ENCODE results near the gene IL1RAP. TPM values are rescaled to one million over a fixed set of nuclear protein-coding genes. Genes with fewer than 3 reads are reported as not detected.

IL1RAP gene
- total RNA-seq, 1 donor from 2014 or later = 13.9 TPM

- no peak for FAIRE-seq
Observed at GRCh38 chr3:190566043-190566933, 52.4 kb downstream of the IL1RAP start.

GRCh38 chr3:190568036-190568435 lies 54.2 kb downstream of the IL1RAP start:
- no peak for DNase-seq (ENCODE audit: low spot score in 2 of 2)
- no peak for FAIRE-seq

More at GRCh38 chr3:190566043-190566933, 52.4 kb downstream of the IL1RAP start:
- DNase-seq (ENCODE audit: low spot score in 2 of 2) = no peak

GRCh38 chr3:190574473-190574872 lies 60.6 kb downstream of the IL1RAP start:
- DNase-seq (ENCODE audit: low spot score in 2 of 2) = no peak
- no peak for FAIRE-seq

- FAIRE-seq = peak; percentile 6
- DNase-seq (ENCODE audit: low spot score in 2 of 2) = no peak
Observed at GRCh38 chr3:190575437-190576185, 61.7 kb downstream of the IL1RAP start.

- DNase-seq (ENCODE audit: low spot score in 2 of 2) (no peak), FAIRE-seq (no peak)
Observed at GRCh38 chr3:190577225-190577624, 63.3 kb downstream of the IL1RAP start.

GRCh38 chr3:190579514-190580137 lies 65.7 kb downstream of the IL1RAP start:
- FAIRE-seq = no peak

GRCh38 chr3:190580417-190580816 lies 66.5 kb downstream of the IL1RAP start:
- DNase-seq (ENCODE audit: low spot score in 2 of 2) (no peak), FAIRE-seq (no peak)

More at GRCh38 chr3:190579514-190580137, 65.7 kb downstream of the IL1RAP start:
- no peak for DNase-seq (ENCODE audit: low spot score in 2 of 2)

GRCh38 chr3:190581041-190581541 lies 67.2 kb downstream of the IL1RAP start:
- FAIRE-seq (no peak), DNase-seq (ENCODE audit: low spot score in 2 of 2) (no peak)

GRCh38 chr3:190582667-190583066 lies 68.8 kb downstream of the IL1RAP start:
- FAIRE-seq (no peak), DNase-seq (ENCODE audit: low spot score in 2 of 2) (no peak)

GRCh38 chr3:190585805-190586630 lies 72.1 kb downstream of the IL1RAP start:
- no peak for FAIRE-seq
- DNase-seq (ENCODE audit: low spot score in 2 of 2) = no peak

GRCh38 chr3:190586631-190587011 lies 72.7 kb downstream of the IL1RAP start:
- no peak for FAIRE-seq
- DNase-seq (ENCODE audit: low spot score in 2 of 2) = no peak

- FAIRE-seq = no peak
- no peak for DNase-seq (ENCODE audit: low spot score in 2 of 2)
Observed at GRCh38 chr3:190588570-190588969, 74.7 kb downstream of the IL1RAP start.

- DNase-seq (ENCODE audit: low spot score in 2 of 2) (no peak), FAIRE-seq (no peak)
Observed at GRCh38 chr3:190589326-190589725, 75.4 kb downstream of the IL1RAP start.

- DNase-seq (ENCODE audit: low spot score in 2 of 2) (no peak), FAIRE-seq (no peak)
Observed at GRCh38 chr3:190591080-190591479, 77.2 kb downstream of the IL1RAP start.

GRCh38 chr3:190593075-190593474 lies 79.2 kb downstream of the IL1RAP start:
- no peak for FAIRE-seq
- no peak for DNase-seq (ENCODE audit: low spot score in 2 of 2)

GRCh38 chr3:190594171-190594570 lies 80.3 kb downstream of the IL1RAP start:
- no peak for FAIRE-seq
- no peak for DNase-seq (ENCODE audit: low spot score in 2 of 2)

- DNase-seq (ENCODE audit: low spot score in 2 of 2) (no peak), FAIRE-seq (no peak)
Observed at GRCh38 chr3:190595179-190595795, 81.4 kb downstream of the IL1RAP start.

- DNase-seq (ENCODE audit: low spot score in 2 of 2) = no peak
- no peak for FAIRE-seq
Observed at GRCh38 chr3:190595807-190596206, 81.9 kb downstream of the IL1RAP start.

Data from frontal cortex (tissue), 4 donors.